Neural cell (in vitro differentiated cells): ENCODE results near the gene RING1. TPM values are rescaled to one million over a fixed set of nuclear protein-coding genes. Genes with fewer than 3 reads are reported as not detected.

Experiments used
- H2AFZ ChIP-seq: fragments of 200-600, 300-800 bp; sonication (generic), shearing (Covaris generic); 2 replicates; pipeline ENCODE4 v1.6.0; 2014; ENCODE audit warnings: low read depth, mild to moderate bottlenecking, antibody characterized with exemption, low read length, moderate library complexity
- H3F3A ChIP-seq: fragments of 200-600 bp; shearing (Covaris generic); 2 replicates; pipeline ENCODE4 v1.6.1; 2016; ENCODE audit warnings: mild to moderate bottlenecking, moderate library complexity, mixed read lengths, antibody characterized with exemption, low read length; ENCODE audit not compliant: insufficient read depth, poor library complexity, severe bottlenecking
- H3K27ac ChIP-seq: fragments of 200-600, 300-800 bp; sonication (generic), shearing (Covaris generic); 2 replicates; pipeline ENCODE4 v1.5.1; 2014; ENCODE audit warnings: mild to moderate bottlenecking, low read length, moderate library complexity
- H3K27me3 ChIP-seq: fragments of 300-800, 200-600 bp; sonication (generic), shearing (Covaris generic); 2 replicates; pipeline ENCODE4 v1.6.0; 2014; ENCODE audit warnings: mild to moderate bottlenecking, low read depth, low read length, moderate library complexity; ENCODE audit not compliant: insufficient read depth
- H3K36me3 ChIP-seq: fragments of 300-800, 200-600 bp; sonication (generic), shearing (Covaris generic); 2 replicates; pipeline ENCODE4 v1.5.1; 2014; ENCODE audit warnings: mild to moderate bottlenecking, antibody characterized with exemption, low read length, moderate library complexity; ENCODE audit not compliant: insufficient read depth
- H3K4me2 ChIP-seq: fragments of 300-800, 200-600 bp; sonication (generic), shearing (Covaris generic); 2 replicates; pipeline ENCODE4 v1.6.0; 2014; ENCODE audit warnings: mild to moderate bottlenecking, low read length
- H3K4me3 ChIP-seq: fragments of 300-800, 200-600 bp; sonication (generic), shearing (Covaris generic); 2 replicates; pipeline ENCODE4 v1.5.1; 2014; ENCODE audit warnings: mild to moderate bottlenecking, low read length, moderate library complexity
- H3K79me2 ChIP-seq: fragments of 200-600 bp; shearing (Covaris generic); replicated peaks from 2 replicates; pipeline ENCODE4 v1.6.0; 2014; ENCODE audit warnings: mild to moderate bottlenecking, low read length, moderate library complexity; ENCODE audit not compliant: insufficient read depth
- H3K9ac ChIP-seq: fragments of 300-800, 200-600 bp; sonication (generic), shearing (Covaris generic); 2 replicates; pipeline ENCODE4 v1.6.1; 2016; ENCODE audit warnings: mild to moderate bottlenecking, low read length, mixed read lengths
- H3K9me2 ChIP-seq: fragments of 200-600 bp; shearing (Covaris generic); 2 replicates; pipeline ENCODE4 v1.6.1; 2016; ENCODE audit warnings: mild to moderate bottlenecking, low read length, mixed read lengths; ENCODE audit not compliant: insufficient read depth
- H3K9me3 ChIP-seq: fragments of 200-600, 300-800 bp; sonication (generic), shearing (Covaris generic); 2 replicates; pipeline ENCODE4 v1.6.1; 2016; ENCODE audit warnings: mild to moderate bottlenecking, mixed run types, low read length, moderate library complexity, mixed read lengths
- H4K20me1 ChIP-seq: fragments of 200-600 bp; shearing (Covaris generic); 2 replicates; pipeline ENCODE4 v1.6.1; 2016; ENCODE audit warnings: mild to moderate bottlenecking, mixed run types; ENCODE audit not compliant: insufficient read depth
- CTCF ChIP-seq: fragments of 450-650 bp; IDR thresholded peaks from 2 replicates; pipeline ENCODE4 v1.5.1; 2014; ENCODE audit warnings: antibody characterized with exemption, mild to moderate bottlenecking, moderate library complexity; ENCODE audit not compliant: poor library complexity, severe bottlenecking
- EP300 ChIP-seq: fragments of 450-650 bp; conservative IDR thresholded peaks from 2 replicates; pipeline ENCODE4 v1.6.1; 2014; ENCODE audit warnings: antibody characterized with exemption, mild to moderate bottlenecking, moderate library complexity; ENCODE audit not compliant: poor library complexity, severe bottlenecking
- EZH2 ChIP-seq: fragments of 200-600, 300-800 bp; shearing (Covaris generic), sonication (generic); IDR thresholded peaks from 2 replicates; pipeline ENCODE4 v1.6.1; 2014; ENCODE audit warnings: antibody characterized with exemption, low read length, borderline replicate concordance, mild to moderate bottlenecking; ENCODE audit not compliant: insufficient read depth, poor library complexity, severe bottlenecking
- MXI1 ChIP-seq: fragments of 450-650 bp; conservative IDR thresholded peaks from 2 replicates; pipeline ENCODE4 v1.6.1; 2014; ENCODE audit warnings: antibody characterized with exemption, mild to moderate bottlenecking; ENCODE audit not compliant: poor library complexity, severe bottlenecking
- POLR2AphosphoS5 ChIP-seq: IDR thresholded peaks from 2 replicates; pipeline ENCODE4 v1.6.1; 2012
- RAD21 ChIP-seq: fragments of 450-650 bp; conservative IDR thresholded peaks from 2 replicates; pipeline ENCODE4 v1.6.1; 2014; ENCODE audit warnings: antibody characterized with exemption, mild to moderate bottlenecking, moderate library complexity
- REST ChIP-seq: IDR thresholded peaks from 2 replicates; pipeline ENCODE4 v1.6.1; 2012; ENCODE audit warnings: borderline replicate concordance
- SMC3 ChIP-seq: fragments of 450-650 bp; conservative IDR thresholded peaks from 2 replicates; pipeline ENCODE4 v1.6.1; 2014; ENCODE audit warnings: antibody characterized with exemption, mild to moderate bottlenecking, moderate library complexity; ENCODE audit not compliant: poor library complexity
- TAF1 ChIP-seq: IDR thresholded peaks from 2 replicates; pipeline ENCODE4 v1.6.1; 2012; ENCODE audit warnings: low read depth
- polyA minus RNA-seq: library from RNA; depleted of rRNA, polyadenylated mRNA; stranded (reverse); fragments of >200 nt; gene quantifications from 2 replicates; pipeline ENCODE4 v1.2.3, GENCODE V29; 2014
- polyA plus RNA-seq: library from polyadenylated mRNA; depleted of rRNA; stranded (reverse); fragments of >200 nt; gene quantifications from 2 replicates; pipeline ENCODE4 v1.2.3, GENCODE V29; 2014

The RING1 gene
- polyA plus RNA-seq = 107 and 121 TPM in 2 replicates
- polyA minus RNA-seq = 35.7 and 36.8 TPM in 2 replicates

GRCh38 chr6:33208091-33208967 is at the start of gene RING1:
TSS of gene RING1 (plus strand) at chr6:33208500. CDS start at chr6:33208823, 323 bp downstream.
- H3K79me2 ChIP-seq = peaks cover 29% of the 10 kb centered on the region
- H3K27ac ChIP-seq = peak within 1 kb of the TSS; percentile 96
- H3K9me2 ChIP-seq = no peaks in the 10 kb centered on the region
- peak within 1 kb of the TSS; percentile 98 for H3K4me2 ChIP-seq
- no peaks in the 10 kb centered on the region for H4K20me1 ChIP-seq
- TF ChIP-seq RAD21 (no peak), EZH2 (no peak), EP300 (peak; percentile 86), POLR2AphosphoS5 (peak; percentile 100), CTCF (peak; percentile 11), REST (peak; percentile 67), TAF1 (peak; percentile 87), SMC3 (no peak), MXI1 (peak; percentile 85)
- H3K27me3 ChIP-seq = peaks cover 3% of the 10 kb centered on the region
- H3K4me3 ChIP-seq = peak within 1 kb of the TSS; percentile 94
- peaks cover 11% of the 10 kb centered on the region for H3K36me3 ChIP-seq
- H2AFZ ChIP-seq = peak within 1 kb of the TSS; percentile 88
- no peaks in the 10 kb centered on the region for H3F3A ChIP-seq
- H3K9ac ChIP-seq = peak within 1 kb of the TSS; percentile 99
- no peaks in the 10 kb centered on the region for H3K9me3 ChIP-seq

GRCh38 chr6:33160096-33160495 is 48.2 kb upstream of the RING1 start:
- no peak overlapping the region for H3K4me3 ChIP-seq
- H3K4me2 ChIP-seq = no peak overlapping the region

More at GRCh38 chr6:33160096-33160495, 48.2 kb upstream of the RING1 start:
- Histone ChIP-seq H3F3A (no peaks in the 10 kb centered on the region), H3K9me2 (no peaks in the 10 kb centered on the region), H3K36me3 (no peaks in the 10 kb centered on the region), H3K9ac (no peak overlapping the region), H4K20me1 (no peaks in the 10 kb centered on the region), H3K79me2 (no peaks in the 10 kb centered on the region), H3K27ac (no peak overlapping the region), H2AFZ (no peak overlapping the region), H3K9me3 (no peaks in the 10 kb centered on the region), H3K27me3 (peaks cover 8% of the 10 kb centered on the region)
- TF ChIP-seq EZH2 (no peak), EP300 (no peak), CTCF (no peak), RAD21 (no peak), REST (no peak), TAF1 (no peak), POLR2AphosphoS5 (no peak), SMC3 (no peak), MXI1 (no peak)
